CD1c-positive myeloid dendritic cell (primary cell): ENCODE results near the gene ENGASE.
"Not testable (repeated sequence)": the region's sequence is repeated elsewhere in the genome, so short reads cannot be mapped to it uniquely, and the experiment has no call there.

Experiments
- DNase-seq: peaks from one replicate; pipeline ENCODE4 v3.0.0-alpha.2; 2016; ENCODE audit errors: extremely low spot score

ENGASE gene, protein sequence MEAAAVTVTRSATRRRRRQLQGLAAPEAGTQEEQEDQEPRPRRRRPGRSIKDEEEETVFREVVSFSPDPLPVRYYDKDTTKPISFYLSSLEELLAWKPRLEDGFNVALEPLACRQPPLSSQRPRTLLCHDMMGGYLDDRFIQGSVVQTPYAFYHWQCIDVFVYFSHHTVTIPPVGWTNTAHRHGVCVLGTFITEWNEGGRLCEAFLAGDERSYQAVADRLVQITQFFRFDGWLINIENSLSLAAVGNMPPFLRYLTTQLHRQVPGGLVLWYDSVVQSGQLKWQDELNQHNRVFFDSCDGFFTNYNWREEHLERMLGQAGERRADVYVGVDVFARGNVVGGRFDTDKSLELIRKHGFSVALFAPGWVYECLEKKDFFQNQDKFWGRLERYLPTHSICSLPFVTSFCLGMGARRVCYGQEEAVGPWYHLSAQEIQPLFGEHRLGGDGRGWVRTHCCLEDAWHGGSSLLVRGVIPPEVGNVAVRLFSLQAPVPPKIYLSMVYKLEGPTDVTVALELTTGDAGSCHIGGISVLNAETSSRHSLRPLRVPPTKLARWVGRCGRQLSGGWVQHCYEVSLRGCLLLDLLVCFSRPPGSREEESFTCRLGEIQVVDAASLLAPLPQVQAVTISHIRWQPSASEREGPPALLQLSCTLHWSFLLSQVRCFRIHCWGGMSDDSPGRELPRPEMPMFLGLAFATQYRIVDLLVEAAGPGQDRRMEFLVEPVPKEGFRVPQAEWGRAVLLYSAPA

DNA sequence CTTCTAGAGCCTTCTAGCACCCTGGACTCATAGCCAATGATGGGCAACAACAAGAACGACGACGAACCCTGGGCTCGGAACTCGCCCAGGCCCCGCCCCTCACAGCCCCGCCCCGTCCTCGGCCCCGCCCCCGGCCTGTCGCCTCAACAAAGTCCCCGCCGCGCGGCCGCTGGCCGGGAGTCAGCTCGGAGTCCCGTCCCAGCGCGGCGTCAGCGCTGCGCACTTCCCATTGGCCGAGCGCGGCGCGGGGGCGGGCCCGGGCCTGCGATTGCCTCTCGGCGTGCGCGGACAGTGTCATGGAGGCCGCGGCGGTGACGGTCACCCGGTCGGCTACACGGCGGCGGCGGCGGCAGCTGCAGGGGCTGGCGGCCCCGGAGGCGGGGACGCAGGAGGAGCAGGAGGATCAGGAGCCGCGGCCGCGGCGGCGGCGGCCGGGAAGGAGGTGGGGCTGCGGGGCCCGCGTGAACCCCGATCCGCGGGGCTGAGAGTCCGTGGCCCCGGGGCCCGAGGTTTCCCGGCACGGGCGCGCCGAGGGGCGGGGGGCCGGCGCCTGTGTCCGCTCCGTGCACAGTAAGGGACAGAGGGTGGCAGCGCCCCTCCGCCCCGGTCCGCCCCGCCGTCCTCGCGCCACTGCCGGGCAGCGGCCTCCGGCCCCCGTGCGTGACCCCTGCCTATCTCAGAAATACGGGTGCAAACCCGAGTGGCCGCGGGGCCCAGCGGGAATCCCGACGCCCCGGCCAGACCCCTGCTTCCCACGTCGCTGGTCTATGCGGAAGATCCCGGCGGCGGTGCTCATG is at the start of gene ENGASE:
ENGASE (plus strand) TSS at position 176 of the 797 bp plus-strand sequence; CDS start at position 297, 121 bp downstream.
- peak; percentile 99 for DNase-seq

DNA sequence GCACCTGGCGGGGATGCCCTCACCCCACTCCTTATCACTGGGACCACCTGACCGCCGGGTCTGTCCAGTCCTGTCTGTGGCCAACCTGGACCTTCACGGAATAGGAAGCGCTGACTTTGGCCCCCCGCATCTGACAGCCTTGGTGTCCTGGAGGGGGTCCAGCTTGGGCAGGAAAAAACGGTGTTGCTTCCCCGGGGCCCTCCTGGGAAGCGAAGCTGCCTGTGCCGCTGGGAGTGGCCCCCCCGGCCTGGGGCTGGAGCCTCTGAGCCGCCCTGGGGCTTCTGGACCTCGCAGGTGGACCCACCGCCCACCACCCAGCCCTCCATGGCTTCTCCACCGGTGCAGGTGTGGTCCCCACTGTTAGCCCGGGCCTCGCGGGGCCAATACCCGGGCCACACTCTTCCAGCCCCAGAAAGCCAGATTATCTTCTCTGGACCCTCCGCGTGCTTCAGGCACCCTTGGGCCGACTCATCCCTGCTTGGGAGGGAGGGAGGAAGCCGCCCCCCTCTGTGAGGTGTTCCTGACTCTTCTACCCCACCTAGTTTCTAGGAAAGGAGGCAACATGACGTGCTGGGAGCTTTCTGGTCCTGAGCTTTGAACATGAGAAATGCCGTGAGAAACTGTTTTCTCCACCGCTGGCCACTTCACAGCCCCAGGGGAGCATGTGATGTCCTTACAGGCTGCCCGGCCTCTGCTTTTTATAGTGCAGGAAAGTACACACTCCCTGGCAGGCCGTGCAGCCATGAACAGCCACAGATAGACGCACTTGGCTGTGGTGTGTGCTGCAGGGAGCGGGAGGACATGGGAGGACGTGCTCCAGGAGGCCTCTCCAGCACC is 49.5 kb upstream of the ENGASE start:
- DNase-seq, result no peak

DNA sequence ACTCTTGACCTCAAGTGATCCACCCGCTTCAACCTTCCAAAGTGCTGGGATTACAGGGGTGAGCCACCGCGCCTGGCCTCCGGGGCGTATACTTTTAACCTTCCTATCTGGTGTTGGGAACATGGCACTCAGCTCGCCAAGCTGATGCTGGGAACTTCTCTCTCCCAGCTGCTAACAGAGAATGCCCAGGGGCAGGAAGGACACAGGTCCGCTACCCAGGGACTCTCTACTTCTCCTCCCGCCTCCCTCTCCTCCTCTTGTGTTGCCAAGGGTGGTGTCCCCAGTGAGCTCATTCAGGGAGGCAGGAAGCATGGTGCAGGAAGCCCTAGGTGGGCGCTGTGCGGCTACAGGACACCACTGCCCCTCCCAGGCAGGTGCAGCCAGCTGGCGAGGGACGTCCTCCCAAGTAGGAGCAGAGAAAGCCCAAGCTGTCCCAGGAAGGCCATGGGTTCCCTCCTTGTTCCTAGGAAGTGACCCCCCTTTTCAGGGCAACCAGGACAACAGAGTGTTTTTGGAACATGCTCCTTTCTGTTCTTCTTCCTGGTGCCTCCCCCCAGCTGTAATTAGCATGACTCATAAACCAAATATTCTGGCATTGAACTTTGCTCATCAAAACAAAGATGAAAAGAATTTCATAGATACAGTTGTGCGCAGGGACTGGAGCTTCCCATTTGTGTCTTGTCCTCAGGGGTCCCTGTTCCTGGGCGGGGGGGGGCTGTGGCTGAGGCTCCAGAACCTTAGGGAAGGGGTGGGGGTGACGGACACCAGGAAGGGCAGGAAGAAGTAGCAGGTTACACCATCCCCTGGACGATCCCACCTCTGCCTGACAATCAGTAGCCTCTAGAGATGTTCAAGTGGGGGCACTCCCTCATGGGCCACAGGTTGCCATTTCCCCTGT is 48.0 kb upstream of the ENGASE start:
- DNase-seq, result no peak

DNA sequence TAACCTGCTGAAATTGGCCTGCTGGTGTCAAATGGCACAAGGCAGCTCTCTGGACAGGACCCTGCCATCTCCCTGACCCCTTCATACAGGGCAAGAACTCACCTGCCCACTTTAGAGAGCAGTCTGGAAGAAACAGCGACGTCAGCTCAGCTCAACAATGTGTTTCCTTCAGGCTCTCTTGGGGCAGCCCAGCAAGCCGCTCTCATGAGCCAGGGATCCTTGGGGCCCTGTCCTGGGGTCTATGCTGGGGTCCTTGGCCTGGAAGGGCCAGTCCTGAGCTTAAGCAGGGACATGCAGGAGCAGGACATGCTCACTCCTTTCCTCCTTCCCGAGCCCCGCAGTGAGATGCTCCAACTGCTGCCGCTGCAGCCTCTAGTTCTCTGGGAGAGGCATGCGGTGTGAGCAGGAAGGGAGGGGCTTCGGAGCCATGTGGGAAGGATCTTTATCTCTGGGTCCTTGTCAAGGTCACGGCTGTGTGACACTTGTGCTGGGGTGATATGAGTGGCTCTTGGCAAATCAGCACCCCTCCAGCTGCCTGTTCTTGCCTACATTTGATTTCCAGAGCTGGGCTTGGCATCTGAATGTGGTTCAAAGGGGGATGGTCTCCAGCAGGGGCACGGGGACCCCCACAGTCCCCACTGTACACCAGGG is 47.2 kb upstream of the ENGASE start:
- no peak for DNase-seq

DNA sequence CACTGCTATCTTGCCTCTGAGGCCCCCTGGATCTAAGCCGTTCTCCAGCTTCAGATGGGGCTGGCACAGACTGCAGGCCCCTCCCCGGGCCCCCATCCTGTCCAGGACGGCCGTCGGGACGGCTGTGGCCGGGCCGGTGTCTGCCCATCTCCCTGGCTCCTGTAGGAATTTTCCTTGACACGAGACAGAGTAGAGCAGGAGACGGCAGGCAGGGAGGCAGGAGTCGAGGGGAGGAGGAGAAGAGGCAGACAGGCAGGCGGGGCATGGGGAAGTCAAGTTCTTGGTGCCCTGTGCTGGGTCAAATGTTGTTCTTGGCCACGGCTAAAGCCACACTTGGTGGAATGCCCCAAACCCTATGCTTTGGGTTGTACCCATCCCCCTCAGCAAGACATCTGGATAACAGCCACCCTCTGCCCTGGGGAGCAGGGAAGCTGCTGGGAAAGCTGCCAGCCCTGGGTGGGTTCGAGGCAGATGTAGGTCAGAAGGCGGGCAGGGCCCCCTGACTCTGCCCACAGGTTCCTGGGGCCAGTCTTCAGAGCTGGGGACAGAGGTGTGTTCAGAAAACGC is 46.6 kb upstream of the ENGASE start:
- no peak for DNase-seq

DNA sequence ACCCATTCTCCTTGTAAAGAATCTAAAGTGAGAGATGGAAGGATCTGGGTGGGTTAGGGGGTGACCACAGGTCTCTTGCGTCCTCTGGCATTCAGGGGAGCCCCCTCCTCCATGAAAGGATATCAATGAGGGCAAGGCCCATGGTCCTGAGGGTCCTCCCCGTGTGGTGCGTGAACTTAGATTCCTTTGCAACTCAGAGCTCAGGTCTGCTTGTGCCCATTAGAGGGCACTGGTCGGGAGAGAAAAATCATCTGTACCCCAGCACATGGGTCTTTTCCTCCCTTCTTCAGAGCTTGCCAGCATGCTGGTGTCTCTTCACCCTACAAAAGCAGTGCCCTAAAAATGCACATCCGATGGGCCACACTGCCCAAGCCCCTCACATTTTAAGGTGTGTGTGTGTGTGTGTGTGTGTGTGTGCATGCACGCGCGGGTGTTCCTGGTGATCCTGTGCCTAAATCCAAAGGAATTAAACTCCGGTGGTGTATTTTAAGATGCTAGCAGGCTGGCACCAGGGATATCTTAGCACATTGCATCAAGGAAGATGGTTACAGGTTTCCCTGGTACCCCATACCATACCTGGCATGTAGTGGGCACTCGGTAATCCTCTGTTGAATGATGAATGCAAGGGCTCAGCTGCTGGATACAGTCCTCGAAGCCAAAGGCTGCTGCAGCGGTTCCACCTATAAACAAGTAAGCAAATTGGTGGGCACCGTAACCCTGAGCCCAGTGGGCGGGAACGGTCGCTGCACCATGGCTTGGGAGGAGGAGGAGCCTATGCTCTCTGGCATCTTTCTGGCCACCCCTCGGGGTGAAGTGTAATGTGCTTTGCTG is 45.9 kb upstream of the ENGASE start:
- no peak for DNase-seq

DNA sequence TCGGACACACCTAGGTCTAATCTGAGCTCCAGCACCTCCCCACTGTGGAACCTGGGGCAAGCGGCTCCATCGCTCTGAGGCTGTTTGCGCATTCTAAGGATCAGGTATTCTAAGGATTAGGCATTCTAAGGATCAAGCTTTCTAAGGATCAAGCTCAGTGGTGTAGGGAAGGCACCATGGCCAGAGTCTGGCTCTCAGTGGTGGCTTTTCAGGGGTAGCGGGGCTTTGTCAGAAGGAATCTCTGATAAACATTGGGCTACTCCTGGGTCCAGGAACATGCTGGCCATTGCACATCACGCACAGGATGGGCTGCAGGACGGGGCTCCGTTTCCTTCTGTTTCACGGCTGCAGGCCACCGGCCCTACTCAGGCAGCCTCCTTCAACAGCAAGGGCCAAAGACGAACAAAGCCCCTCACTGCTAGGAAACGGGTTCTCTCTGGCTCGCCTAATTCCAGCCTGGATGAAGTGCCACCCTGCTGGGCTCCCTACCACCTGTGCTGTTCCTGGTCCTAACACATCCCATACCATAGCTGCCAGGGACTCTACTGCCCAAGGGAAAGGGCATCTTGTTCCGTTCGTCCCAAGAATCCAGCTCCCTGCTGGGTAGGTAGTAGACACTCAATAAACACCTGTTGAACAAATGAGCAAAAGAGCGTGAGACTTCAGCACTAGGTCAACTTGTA is 45.2 kb upstream of the ENGASE start:
- DNase-seq, result no peak

DNA sequence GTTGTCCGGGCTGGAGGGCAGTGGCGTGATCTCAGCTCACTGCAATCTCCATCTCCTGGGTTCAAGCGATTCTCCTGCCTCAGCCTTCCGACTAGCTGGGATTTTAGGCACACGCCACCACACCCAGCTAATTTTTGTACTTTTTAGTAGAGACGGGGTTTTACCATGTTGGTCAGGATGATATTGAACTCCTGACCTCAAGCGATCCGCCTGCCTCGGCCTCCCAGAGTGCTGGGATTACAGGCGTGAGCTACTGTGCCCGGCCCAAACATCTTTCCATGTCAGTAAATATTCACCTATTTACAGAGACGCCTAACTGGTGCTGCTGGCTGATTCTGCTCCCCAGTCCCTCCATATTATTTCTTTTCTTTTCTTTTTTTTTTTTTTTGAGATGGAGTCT is 44.0 kb upstream of the ENGASE start:
- not testable (repeated sequence) for DNase-seq

DNA sequence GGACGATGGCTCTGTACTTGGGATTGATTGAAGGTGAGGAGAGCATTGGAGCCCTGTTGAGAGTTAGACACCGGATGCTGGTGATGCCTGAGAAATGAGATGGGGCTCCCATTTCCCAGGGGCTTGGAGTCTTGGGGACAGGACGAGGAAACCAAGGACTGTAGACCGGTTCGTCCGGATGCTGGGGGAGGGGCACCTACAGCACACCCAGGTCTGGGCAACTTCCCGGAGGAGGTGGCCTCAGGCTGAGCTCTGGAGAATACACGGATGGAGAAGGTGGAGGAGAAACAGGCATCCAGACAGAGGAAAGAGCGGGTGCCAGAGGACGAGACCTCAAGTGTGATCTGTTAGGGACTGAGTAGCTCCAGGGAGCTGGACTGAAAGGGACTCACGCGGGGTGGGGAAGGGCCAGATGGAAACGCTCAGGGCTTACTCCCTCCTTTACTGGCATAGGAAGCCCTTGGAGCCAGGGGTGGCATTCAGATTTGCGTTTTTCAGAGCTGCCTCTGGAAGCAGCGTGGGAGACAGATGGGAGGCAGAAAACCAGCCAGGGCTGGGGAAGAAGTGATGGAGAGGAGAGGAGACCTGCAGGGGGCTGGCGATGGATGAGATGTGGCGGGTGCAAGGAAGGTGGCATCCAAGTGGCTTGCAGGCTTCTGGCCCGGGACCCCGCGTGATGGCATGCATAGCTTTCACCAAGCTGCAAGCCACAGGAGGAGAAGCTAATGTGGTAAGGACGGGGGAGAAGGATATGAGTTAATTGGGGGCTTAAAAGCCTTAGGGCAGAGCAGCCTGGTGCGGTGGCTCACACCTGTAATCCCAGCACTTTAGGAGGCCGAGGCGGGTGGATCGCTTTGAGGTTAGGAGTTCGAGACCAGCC is 42.4 kb upstream of the ENGASE start:
- no peak for DNase-seq

DNA sequence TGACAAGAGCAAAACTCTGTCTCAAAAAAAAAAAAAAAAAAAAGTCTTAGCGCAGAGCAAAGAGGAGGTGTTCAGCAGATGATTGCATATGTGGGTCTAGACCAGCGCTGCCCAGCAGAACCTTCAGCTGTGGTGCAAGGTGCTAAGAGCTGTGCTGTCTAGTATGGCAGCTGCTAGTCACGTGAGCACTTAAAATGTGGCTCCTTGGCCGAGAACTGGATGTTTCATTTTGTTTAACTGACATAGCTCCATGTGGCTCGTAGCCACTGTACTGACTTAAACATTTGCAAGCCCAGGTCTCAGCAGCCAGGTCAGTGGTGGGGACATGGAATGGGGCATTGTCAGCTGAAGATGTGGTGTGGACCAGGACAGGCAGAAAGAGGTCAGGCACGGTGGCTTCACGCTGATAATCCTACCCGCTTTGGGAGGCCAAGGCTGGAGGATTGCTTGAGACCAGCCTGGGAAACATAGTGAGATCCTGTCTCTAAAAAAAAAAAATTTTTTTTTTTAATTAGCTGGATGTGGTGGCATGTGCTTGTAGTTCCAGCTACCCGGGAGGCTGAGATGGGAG is 41.5 kb upstream of the ENGASE start:
- DNase-seq, result no peak

DNA sequence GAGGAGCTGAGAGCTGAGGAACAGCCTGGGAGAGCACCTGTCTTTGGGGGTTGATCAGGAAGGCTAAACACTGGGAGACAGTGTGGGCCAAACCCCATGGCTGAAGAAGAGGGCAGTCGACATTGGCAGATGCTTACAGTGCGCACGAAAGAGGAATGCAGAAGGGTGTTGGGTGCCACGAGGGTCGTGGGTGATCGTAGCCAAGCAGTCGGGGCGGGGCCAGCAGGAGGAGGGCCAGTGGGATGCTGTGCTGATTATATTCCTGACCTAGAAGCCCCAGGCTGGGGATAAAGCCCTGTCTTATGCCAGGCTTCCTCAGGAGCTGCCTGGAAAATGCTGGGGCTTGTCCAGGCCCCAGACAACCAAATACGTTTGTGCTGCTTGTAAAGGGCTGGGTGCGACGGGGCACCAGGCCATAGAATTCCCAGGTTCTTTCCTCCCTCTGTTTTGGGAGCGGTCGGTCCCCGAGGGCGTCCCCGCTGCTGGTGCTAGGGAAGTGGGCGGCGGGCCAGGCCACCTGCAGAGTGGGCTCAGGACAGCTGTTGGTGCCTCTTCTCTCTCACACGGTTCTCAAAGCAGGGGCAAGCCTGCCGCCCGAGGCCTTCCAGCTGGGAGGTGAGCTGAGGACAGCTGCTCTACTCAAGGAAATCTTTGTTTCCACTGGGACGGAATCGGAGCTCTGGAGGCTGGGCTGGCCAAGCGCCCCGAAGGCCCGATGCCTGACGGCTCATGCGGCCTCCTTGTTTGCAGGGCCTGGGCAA is 40.7 kb upstream of the ENGASE start:
- DNase-seq, result no peak

DNA sequence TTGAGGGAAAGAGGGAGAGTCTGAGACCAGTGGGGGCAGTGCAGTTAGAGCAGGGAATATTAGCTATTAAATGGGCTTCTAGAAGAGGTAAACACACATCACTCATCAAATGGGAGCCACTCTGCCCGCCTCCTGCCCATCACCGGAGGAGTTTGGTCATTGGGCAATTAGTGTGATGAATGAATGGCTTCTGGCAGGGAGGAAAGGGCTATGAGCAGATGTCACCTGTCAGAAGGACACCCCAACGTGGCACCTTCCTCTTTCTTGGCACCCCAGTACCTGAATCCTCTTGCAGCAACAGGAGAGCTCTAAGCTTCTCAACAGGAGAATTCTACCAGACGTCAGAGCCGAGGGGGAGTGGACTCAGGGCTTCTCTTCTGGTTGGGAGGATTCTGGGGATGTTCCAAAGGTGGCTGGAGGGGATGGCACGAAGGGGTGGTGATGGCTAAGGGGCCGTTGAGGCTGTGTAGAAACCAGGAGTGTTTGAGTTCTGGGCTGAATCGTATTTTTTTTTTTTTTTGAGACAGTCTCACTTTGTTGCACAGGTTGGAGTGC is 39.6 kb upstream of the ENGASE start:
- no peak for DNase-seq

DNA sequence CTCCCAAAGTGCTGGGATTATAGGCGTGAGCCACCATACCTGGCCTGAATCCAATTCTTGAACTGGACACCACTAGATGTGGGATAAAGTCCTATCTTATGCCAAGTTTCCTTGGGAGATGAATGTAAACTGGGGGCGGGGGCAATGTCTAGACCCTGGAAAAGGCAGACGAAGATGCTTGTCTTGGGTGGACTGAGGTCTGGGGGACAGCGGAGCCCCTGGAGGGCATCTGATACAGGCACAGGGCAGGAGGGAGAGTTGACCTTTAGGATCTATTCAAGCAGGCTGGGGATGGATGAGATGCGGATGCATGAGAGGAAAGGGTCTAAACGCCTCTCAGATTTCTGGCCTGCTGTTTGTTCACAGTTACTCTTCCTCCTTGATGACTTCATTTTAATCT is 38.9 kb upstream of the ENGASE start:
- DNase-seq, result no peak

DNA sequence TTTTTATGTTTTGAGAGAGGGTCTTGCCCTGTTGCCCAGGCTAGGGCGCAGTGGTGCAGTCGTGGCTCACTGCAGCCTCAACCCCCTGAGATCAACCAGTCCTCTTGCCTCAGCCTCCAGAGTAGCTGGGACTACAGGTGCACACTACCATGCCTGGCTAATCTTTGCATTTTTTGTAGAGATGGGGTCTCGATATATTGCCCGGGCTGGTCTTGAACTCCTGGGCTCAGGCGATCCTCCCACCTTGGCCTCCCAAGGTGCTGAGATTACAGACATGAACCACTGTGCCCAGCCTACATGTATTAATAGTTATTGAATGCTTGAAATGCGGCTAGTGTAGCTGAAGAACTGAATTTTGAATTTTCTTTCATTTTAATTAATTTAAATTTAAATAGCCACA is 38.4 kb upstream of the ENGASE start:
- no peak for DNase-seq

DNA sequence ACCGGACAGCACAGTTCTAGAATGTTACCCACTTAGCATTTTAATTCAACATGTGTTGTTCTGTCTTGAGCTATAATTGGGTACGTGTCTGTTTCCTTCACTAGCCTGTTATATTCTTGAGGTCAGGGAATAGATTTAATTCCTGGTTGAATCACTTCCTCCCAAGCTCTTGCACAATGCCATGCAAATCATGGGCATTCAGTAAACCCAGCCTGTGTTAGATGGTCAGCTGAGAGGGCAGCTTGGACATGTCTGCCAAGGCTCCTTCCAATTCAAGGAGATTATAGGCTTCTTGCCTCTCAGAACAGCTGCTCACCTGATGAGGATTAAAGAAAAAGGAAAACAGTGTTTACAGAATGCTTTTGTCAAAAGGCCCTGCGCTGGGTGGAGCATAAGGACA is 38.0 kb upstream of the ENGASE start:
- peak; percentile 56 for DNase-seq
